Tibial nerve (tissue), 4 donors: ENCODE results near the gene AKT1. TPM values are rescaled to one million over a fixed set of nuclear protein-coding genes. Genes with fewer than 3 reads are reported as not detected.
A peak's percentile ranks its signal among the peaks of the same experiment; 100 is the strongest.

Experiments
- DNase-seq, 2 donors: peaks; one replicate each; pipeline ENCODE4 v3.0.0-alpha.2; 2019; ENCODE audit warnings: low spot score in 2 of 2
- H3K27ac ChIP-seq, 4 donors: fragments of 200-600 bp; sonication (generic) in 3 of 4; one replicate each; pipeline ENCODE4 v1.5.1; 2017 to 2019; ENCODE audit warnings: mild to moderate bottlenecking in 1 of 4
- H3K27me3 ChIP-seq, 2 donors: fragments of 200-600 bp; sonication (generic) in 1 of 2; one replicate each; pipeline versions ENCODE4 v1.5.1 to v1.6.0; 2017 to 2019
- H3K36me3 ChIP-seq, 3 donors: fragments of 200-600 bp; sonication (generic); one replicate each; pipeline ENCODE4 v1.5.1; 2018 to 2019
- H3K4me1 ChIP-seq, 4 donors: fragments of 200-600 bp; sonication (generic) in 3 of 4; one replicate each; pipeline ENCODE4 v1.5.1; 2017 to 2019
- H3K4me3 ChIP-seq, 4 donors: fragments of 200-600 bp; sonication (generic) in 3 of 4; one replicate each; pipeline ENCODE4 v1.5.1; 2017 to 2019; ENCODE audit warnings: mild to moderate bottlenecking in 1 of 4, moderate library complexity in 1 of 4
- H3K9me3 ChIP-seq, 4 donors: fragments of 200-600 bp; sonication (generic) in 3 of 4; one replicate each; pipeline ENCODE4 v1.5.1; 2017 to 2019
- CTCF ChIP-seq, 5 experiments: fragments of 200-600 bp in 3 of 5; fragments of 450-650 bp in 2 of 5; sonication (generic) in 3 of 5; IDR thresholded peaks; one replicate each; pipeline ENCODE4 v1.5.1; 2016 to 2019; ENCODE audit warnings: antibody characterized with exemption in 5 of 5, mild to moderate bottlenecking in 3 of 5, moderate library complexity in 2 of 5
- EP300 ChIP-seq, 2 donors: sonication (generic); formaldehyde crosslinking; IDR thresholded peaks; one replicate each; pipeline ENCODE4 v1.6.1; 2017; ENCODE audit warnings: antibody characterized with exemption in 2 of 2, mild to moderate bottlenecking in 1 of 2
- POLR2A ChIP-seq, 2 donors: fragments of 450-650 bp; IDR thresholded peaks; one replicate each; pipeline ENCODE4 v1.6.1; 2017; ENCODE audit warnings: antibody characterized with exemption in 2 of 2, mild to moderate bottlenecking in 2 of 2, moderate library complexity in 2 of 2
- WGBS, 2 donors: methylation state at CpG; one replicate each; pipeline ENCODE4 v1.1.5; 2018; 5-methylcytosine and 5-hydroxymethylcytosine counted together
- total RNA-seq, 4 donors: library from RNA; depleted of rRNA; stranded (reverse); fragments of >200 nt; gene quantifications; one replicate each; pipeline ENCODE4 v1.1.0, GENCODE V29; 2016

The AKT1 gene
- total RNA-seq, 4 donors from 2014 or later = 130 to 199 (median 144) TPM

DNA sequence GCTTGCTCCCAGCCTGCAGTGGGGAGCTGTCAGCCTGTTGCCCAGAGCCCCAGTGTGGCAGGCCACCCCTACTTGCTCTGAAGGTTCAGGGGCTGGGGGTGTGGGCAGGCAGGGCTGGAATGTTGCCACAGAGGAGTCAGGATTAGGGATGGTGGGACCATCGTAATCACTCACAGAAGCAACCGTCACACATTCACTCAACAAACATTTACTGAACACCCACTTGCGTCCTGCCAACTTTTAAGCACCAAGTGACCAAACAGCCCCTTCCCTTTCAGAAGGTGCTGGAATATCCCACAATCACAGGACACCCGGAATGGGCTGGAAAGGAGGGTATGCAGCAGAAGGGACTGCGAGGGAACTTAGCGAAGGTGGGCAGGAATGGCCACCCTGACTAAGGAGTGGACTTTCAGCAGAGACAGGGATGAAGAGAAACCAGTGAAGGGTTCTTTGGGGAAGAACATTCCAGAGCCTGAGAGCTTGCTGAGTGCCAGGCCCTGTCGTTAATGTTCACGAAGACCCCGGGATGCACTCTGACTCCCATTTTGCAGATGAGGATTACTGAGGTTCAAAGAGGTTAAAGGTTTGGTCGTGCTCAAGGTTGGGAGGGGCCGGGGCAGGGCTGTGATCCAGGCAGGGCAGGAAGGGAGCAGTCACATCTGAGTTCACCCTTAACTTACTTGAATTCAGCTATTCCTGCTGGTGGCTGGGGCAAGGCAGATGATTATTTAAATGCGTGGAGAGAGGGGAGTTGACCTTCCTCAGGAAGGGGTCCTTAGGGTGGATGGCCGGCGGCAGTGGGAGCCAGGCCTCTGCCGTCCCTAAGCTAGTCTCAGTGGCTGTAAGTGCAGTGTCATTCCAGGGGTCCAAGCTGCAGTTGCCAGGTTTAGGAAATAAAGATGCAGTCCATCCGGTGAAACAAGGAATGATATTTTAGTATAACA is 3.0 kb upstream of the AKT1 start:
- Histone ChIP-seq H3K36me3 (peaks cover 0 to 3% (median 0%) of the 10 kb centered on the region in 3 donors), H3K9me3 (no peaks in the 10 kb centered on the region), H3K4me3 (no peak overlapping the region), H3K4me1 (peaks cover 0 to 77% (median 33%) of the 10 kb centered on the region in 4 donors), H3K27ac (peak overlapping the region; percentile 92 to 99 (median 95)), H3K27me3 (no peaks in the 10 kb centered on the region)
- DNase-seq = no peak
- TF ChIP-seq EP300 (IDR thresholded peaks at IDR 0.05) (no peak), POLR2A (IDR thresholded peaks at IDR 0.05) (no peak), CTCF (IDR thresholded peaks at IDR 0.05) (no peak)
- 67 to 68% methylated on average over 16 of the region's 16 CpGs for WGBS, 2 donors

DNA sequence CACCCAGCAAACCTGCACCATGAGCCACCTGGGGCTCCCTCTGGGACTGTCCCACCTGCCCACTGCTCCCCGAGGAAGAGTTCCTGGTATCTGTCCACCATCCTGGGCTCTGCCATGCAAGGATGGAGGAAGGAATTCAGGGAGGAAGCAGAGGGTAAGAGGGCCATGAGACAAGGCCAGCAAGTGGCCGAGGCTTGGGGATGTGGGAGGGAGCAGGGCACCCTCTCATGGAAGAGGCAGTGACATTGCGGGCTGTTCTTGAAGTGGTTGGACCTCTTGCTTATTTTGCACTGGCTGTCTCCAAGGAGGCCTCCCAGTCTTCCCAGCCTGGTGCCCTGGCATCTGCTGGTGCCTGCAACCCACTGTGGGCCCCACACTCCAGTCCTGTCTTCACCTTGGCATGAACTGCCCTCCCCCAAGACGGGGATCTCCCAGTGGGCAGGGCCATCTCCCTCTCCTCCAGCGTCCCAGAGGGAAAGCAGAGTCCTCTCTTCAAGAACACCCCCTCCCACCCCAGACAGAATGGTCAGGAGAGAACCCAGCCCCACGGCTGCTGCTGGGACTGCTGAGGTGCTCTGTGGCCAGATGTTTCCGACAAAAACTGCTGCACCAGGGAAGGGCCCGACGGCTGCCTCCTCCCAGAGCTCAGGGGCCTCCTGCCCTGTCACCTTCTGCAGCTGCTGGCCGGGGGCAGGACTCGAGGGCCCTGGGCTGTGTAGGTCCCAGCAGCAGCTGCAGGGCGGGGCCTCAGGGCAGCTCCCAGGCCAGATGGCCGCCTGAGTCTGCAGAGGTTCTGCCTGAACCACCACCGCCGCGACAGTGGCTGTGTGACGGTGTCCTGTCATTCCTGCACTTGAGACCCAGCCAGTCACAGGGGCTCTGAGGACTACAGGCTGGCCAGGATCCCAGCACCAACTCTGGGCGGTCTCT is 1.8 kb upstream of the AKT1 start:
- Histone ChIP-seq H3K36me3 (peaks cover 0 to 1% (median 0%) of the 10 kb centered on the region in 3 donors), H3K4me3 (no peak overlapping the region), H3K4me1 (peaks cover 0 to 78% (median 45%) of the 10 kb centered on the region in 4 donors), H3K27ac (peak overlapping the region in 3 of 4 donors; percentile 62 to 99 (median 92)), H3K9me3 (no peaks in the 10 kb centered on the region), H3K27me3 (no peaks in the 10 kb centered on the region)
- 41 to 42% methylated on average over 10 to 12 of the region's 18 CpGs for WGBS, 2 donors
- no peak for DNase-seq
- TF ChIP-seq POLR2A (IDR thresholded peaks at IDR 0.05) (no peak), CTCF (IDR thresholded peaks at IDR 0.05) (no peak), EP300 (IDR thresholded peaks at IDR 0.05) (no peak)

- Histone ChIP-seq H3K4me3 (no peak overlapping the region), H3K27me3 (no peaks in the 10 kb centered on the region), H3K9me3 (no peaks in the 10 kb centered on the region), H3K27ac (peak overlapping the region in 3 of 4 donors; percentile 11 to 99 (median 92)), H3K4me1 (peaks cover 0 to 78% (median 46%) of the 10 kb centered on the region in 4 donors), H3K36me3 (peaks cover 0 to 8% (median 0%) of the 10 kb centered on the region in 3 donors)
- 74% methylated on average over 5 to 6 of the region's 6 CpGs for WGBS, 2 donors
- TF ChIP-seq CTCF (IDR thresholded peaks at IDR 0.05) (no peak), POLR2A (IDR thresholded peaks at IDR 0.05) (no peak), EP300 (IDR thresholded peaks at IDR 0.05) (no peak)
- no peak for DNase-seq
Measured at GRCh38 chr14:104796687-104797081, 1.1 kb upstream of the AKT1 start.

DNA sequence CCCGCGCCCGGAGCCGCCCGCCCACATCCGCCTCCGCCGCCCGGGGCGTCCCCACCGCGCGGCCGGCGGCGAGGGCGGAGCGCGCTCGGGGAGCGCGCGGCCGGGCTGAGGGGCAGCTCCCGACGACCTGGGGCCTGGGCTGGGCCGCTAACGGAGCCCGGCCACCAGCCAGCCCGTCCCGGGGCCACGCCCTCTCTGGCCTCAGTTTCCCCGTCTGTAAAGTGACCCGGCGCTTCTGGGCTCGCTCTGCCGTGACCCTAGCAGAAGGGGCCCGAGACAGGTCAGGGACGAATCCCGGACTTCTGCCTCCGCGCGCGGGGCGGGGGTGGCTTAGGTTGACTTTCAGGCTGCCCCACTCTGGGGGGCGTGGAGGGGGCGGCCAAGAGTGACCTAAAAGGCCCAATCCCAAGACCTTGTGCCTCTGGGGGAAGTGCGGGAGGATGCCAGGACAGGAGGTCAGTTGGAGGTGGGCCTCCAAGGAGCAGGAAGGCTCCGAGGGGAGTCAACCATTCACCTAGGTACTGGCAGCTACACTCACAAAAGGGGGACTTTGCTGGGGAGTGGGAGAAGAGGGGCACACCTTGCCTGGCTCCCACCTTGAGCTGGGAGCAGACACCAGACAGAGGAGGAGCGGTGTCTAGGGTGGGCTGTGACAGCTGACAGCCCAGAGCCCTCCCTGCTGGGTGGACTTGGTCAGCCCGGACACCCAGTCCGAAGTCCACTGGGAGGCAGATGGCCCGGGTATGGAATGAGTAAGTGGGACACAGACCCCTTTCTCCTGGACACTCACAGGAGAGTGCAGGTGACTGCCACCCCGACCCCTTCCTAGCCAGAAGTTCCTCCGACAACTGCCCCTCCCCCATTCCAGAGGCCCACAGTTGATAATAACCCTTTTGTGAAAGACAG is 486 bp upstream of the AKT1 start:
- H3K27ac ChIP-seq = peak overlapping the region; percentile 49 to 99 (median 90)
- no peak for TF ChIP-seq EP300 (IDR thresholded peaks at IDR 0.05)
- TF ChIP-seq CTCF (IDR thresholded peaks at IDR 0.05) = peak in 1 of 5 experiments; percentile 31
- TF ChIP-seq POLR2A (IDR thresholded peaks at IDR 0.05) = peak; percentile 66 to 78
- peak in 1 of 2 donors; percentile 30 for DNase-seq
- H3K27me3 ChIP-seq = no peaks in the 10 kb centered on the region
- H3K9me3 ChIP-seq = no peaks in the 10 kb centered on the region
- 18 to 22% methylated on average over 25 to 35 of the region's 55 CpGs for WGBS, 2 donors
- H3K4me1 ChIP-seq = peaks cover 0 to 77% (median 43%) of the 10 kb centered on the region in 4 donors
- H3K4me3 ChIP-seq = peak overlapping the region; percentile 32 to 84 (median 50)
- H3K36me3 ChIP-seq = peaks cover 0 to 15% (median 2%) of the 10 kb centered on the region in 3 donors
